Right atrium auricular region (tissue), 2 donors: ENCODE data around the gene CHAD. TPM values are rescaled to one million over a fixed set of nuclear protein-coding genes. Genes with fewer than 3 reads are reported as not detected.

Experiments
- DNase-seq: peaks from one replicate; pipeline ENCODE4 v3.0.0-alpha.2; 2019; ENCODE audit warnings: low spot score
- H3K27ac ChIP-seq, 2 donors: fragments of 200-600 bp; sonication (generic); 1 replicate in 1 of 2; 2 replicates in 1 of 2; pipeline ENCODE4 v1.5.1; 2016 to 2019
- H3K27me3 ChIP-seq, 2 donors: fragments of 200-600 bp; sonication (generic); one replicate each; pipeline versions ENCODE4 v1.5.1 to v1.6.0; 2017 to 2019
- H3K36me3 ChIP-seq: fragments of 200-600 bp; sonication (generic); one replicate; pipeline ENCODE4 v1.5.1; 2016
- H3K4me1 ChIP-seq, 2 donors: fragments of 200-600 bp; sonication (generic); one replicate each; pipeline versions ENCODE4 v1.5.1 to v1.6.0; 2017 to 2019
- H3K4me3 ChIP-seq, 2 donors: fragments of 200-600 bp; sonication (generic); 1 replicate in 1 of 2; 2 replicates in 1 of 2; pipeline ENCODE4 v1.5.1; 2017 to 2019; ENCODE audit warnings: mild to moderate bottlenecking in 1 of 2, moderate library complexity in 1 of 2
- H3K9me3 ChIP-seq, 2 donors: fragments of 200-600 bp; sonication (generic); one replicate each; pipeline ENCODE4 v1.5.1; 2019
- CTCF ChIP-seq, 2 donors: fragments of 200-600 bp; sonication (generic); IDR thresholded peaks; one replicate each; pipeline ENCODE4 v1.5.1; 2019; ENCODE audit warnings: antibody characterized with exemption in 2 of 2
- total RNA-seq, 2 donors: library from RNA; depleted of rRNA; stranded (reverse); fragments of >200 nt; gene quantifications; one replicate each; pipeline ENCODE4 v1.1.0, GENCODE V29; 2016

CHAD gene
- total RNA-seq, 2 donors from 2014 or later, result 0.70 TPM; not detected in 1

- no peak for DNase-seq
- H3K27ac ChIP-seq, result no peak overlapping the region
- H3K4me3 ChIP-seq, result no peak overlapping the region
- H3K4me1 ChIP-seq, result peaks cover 0 to 30% of the 10 kb centered on the region in 2 donors
- no peaks in the 10 kb centered on the region for H3K9me3 ChIP-seq
- TF ChIP-seq CTCF (IDR thresholded peaks at IDR 0.05), result no peak
- H3K36me3 ChIP-seq, result no peaks in the 10 kb centered on the region
- H3K27me3 ChIP-seq, result no peaks in the 10 kb centered on the region
These were observed 44.8 kb upstream of the CHAD start for GRCh38 chr17:50513495-50513894.

- Histone ChIP-seq H3K4me3 (no peak overlapping the region), H3K27me3 (no peaks in the 10 kb centered on the region), H3K4me1 (peaks cover 0 to 30% of the 10 kb centered on the region in 2 donors), H3K9me3 (no peaks in the 10 kb centered on the region), H3K36me3 (no peaks in the 10 kb centered on the region), H3K27ac (peak overlapping the region in 1 of 2 donors; percentile 17)
- TF ChIP-seq CTCF (IDR thresholded peaks at IDR 0.05), result no peak
- no peak for DNase-seq
These were observed 42.4 kb upstream of the CHAD start for GRCh38 chr17:50511058-50511457.

GRCh38 chr17:50508573-50509460, 40.1 kb upstream of the CHAD start:
- Histone ChIP-seq H3K4me1 (peaks cover 0 to 16% of the 10 kb centered on the region in 2 donors), H3K27me3 (no peaks in the 10 kb centered on the region), H3K27ac (peak overlapping the region; percentile 81 to 86), H3K4me3 (peak overlapping the region; percentile 54 to 71), H3K9me3 (no peaks in the 10 kb centered on the region), H3K36me3 (no peaks in the 10 kb centered on the region)
- DNase-seq, result no peak
- TF ChIP-seq CTCF (IDR thresholded peaks at IDR 0.05), result no peak

GRCh38 chr17:50507871-50508572, 39.3 kb upstream of the CHAD start, which contains the start of gene MYCBPAP:
TSS of gene MYCBPAP (plus strand) at chr17:50508439. CDS start at chr17:50508675, 236 bp downstream.
- Histone ChIP-seq H3K27me3 (no peaks in the 10 kb centered on the region), H3K4me3 (peak within 1 kb of the TSS; percentile 54 to 71), H3K27ac (peak within 1 kb of the TSS; percentile 81 to 86), H3K9me3 (no peaks in the 10 kb centered on the region), H3K4me1 (peaks cover 0 to 16% of the 10 kb centered on the region in 2 donors), H3K36me3 (no peaks in the 10 kb centered on the region)
- TF ChIP-seq CTCF (IDR thresholded peaks at IDR 0.05), result peak in 1 of 2 donors; percentile 51
- DNase-seq, result peak; percentile 88

GRCh38 chr17:50506298-50506697, 37.6 kb upstream of the CHAD start:
- no peak for DNase-seq
- no peak overlapping the region for H3K4me3 ChIP-seq
- H3K36me3 ChIP-seq, result no peaks in the 10 kb centered on the region
- TF ChIP-seq CTCF (IDR thresholded peaks at IDR 0.05), result no peak
- H3K27ac ChIP-seq, result no peak overlapping the region
- H3K4me1 ChIP-seq, result peaks cover 0 to 12% of the 10 kb centered on the region in 2 donors
- no peaks in the 10 kb centered on the region for H3K9me3 ChIP-seq
- H3K27me3 ChIP-seq, result no peaks in the 10 kb centered on the region
